H9 (cell line): ENCODE data around the gene TMEM222. TPM values are rescaled to one million over a fixed set of nuclear protein-coding genes. Genes with fewer than 3 reads are reported as not detected.

Experiments used
- DNase-seq: peaks from one replicate; pipeline ENCODE4 v3.0.0-alpha.2; 2017
- H2AFZ ChIP-seq: one replicate; pipeline ENCODE4 v1.6.1; 2013; ENCODE audit warnings: mild to moderate bottlenecking, low read length, control low read depth, moderate library complexity
- H2AK5ac ChIP-seq: 2 replicates; pipeline ENCODE4 v1.6.1; 2013; ENCODE audit warnings: low read length, control low read depth, mixed read lengths; ENCODE audit not compliant: insufficient read length
- H2BK120ac ChIP-seq: one replicate; pipeline ENCODE4 v1.6.1; 2013; ENCODE audit warnings: low read depth, mild to moderate bottlenecking, low read length, control low read depth, inconsistent platforms; ENCODE audit not compliant: poor library complexity, severe bottlenecking
- H2BK12ac ChIP-seq: 2 replicates; pipeline ENCODE4 v1.6.1; 2013; ENCODE audit warnings: low read length, control low read depth, mixed read lengths, low read depth; ENCODE audit not compliant: insufficient read length
- H2BK15ac ChIP-seq: 2 replicates; pipeline ENCODE4 v1.6.1; 2013; ENCODE audit warnings: low read depth, low read length, control low read depth
- H2BK20ac ChIP-seq: one replicate; pipeline ENCODE4 v1.6.1; 2013; ENCODE audit warnings: low read depth, mild to moderate bottlenecking, low read length, control low read depth, inconsistent platforms; ENCODE audit not compliant: poor library complexity, severe bottlenecking
- H2BK5ac ChIP-seq: 2 replicates; pipeline ENCODE4 v1.6.1; 2013; ENCODE audit warnings: low read length, control low read depth, mixed read lengths; ENCODE audit not compliant: insufficient read length
- H3K14ac ChIP-seq: 2 replicates; pipeline ENCODE4 v1.6.1; 2013; ENCODE audit warnings: low read length, control low read depth; ENCODE audit not compliant: insufficient read depth
- H3K18ac ChIP-seq: 2 replicates; pipeline ENCODE4 v1.6.1; 2013; ENCODE audit warnings: low read depth, mild to moderate bottlenecking, mixed read lengths, low read length, control low read depth; ENCODE audit not compliant: insufficient read length
- H3K23ac ChIP-seq: 2 replicates; pipeline ENCODE4 v1.6.1; 2013; ENCODE audit warnings: low read length, control low read depth, mixed read lengths, low read depth; ENCODE audit not compliant: insufficient read length
- H3K23me2 ChIP-seq: 2 replicates; pipeline ENCODE4 v1.6.1; 2013; ENCODE audit warnings: low read depth, mild to moderate bottlenecking, mixed read lengths, low read length, control low read depth; ENCODE audit not compliant: insufficient read length, poor library complexity, severe bottlenecking
- H3K27ac ChIP-seq: 2 replicates; pipeline ENCODE4 v1.5.1; 2013; ENCODE audit warnings: low read length, control low read depth, mixed read lengths, low read depth; ENCODE audit not compliant: insufficient read length
- H3K27me3 ChIP-seq: 2 replicates; pipeline ENCODE4 v1.6.1; 2013; ENCODE audit warnings: low read length, control low read depth, inconsistent platforms; ENCODE audit not compliant: insufficient read depth
- H3K4ac ChIP-seq: 2 replicates; pipeline ENCODE4 v1.6.1; 2013; ENCODE audit warnings: low read depth, mild to moderate bottlenecking, control low read depth, inconsistent platforms, low read length, moderate library complexity
- H3K4me1 ChIP-seq: 2 replicates; pipeline ENCODE4 v1.6.1; 2013; ENCODE audit warnings: low read length, control low read depth, inconsistent platforms; ENCODE audit not compliant: insufficient read depth
- H3K4me2 ChIP-seq: 2 replicates; pipeline ENCODE4 v1.6.1; 2013; ENCODE audit warnings: low read length, control low read depth, mixed read lengths; ENCODE audit not compliant: insufficient read length, insufficient read depth
- H3K56ac ChIP-seq: 2 replicates; pipeline ENCODE4 v1.6.1; 2013; ENCODE audit warnings: low read depth, mild to moderate bottlenecking, mixed read lengths, low read length, control low read depth; ENCODE audit not compliant: insufficient read length
- H3K79me1 ChIP-seq: 2 replicates; pipeline ENCODE4 v1.6.1; 2013; ENCODE audit warnings: low read depth, mild to moderate bottlenecking, moderate library complexity, low read length, control low read depth, inconsistent platforms; ENCODE audit not compliant: insufficient read depth, poor library complexity, severe bottlenecking
- H3K79me2 ChIP-seq: 2 replicates; pipeline ENCODE4 v1.6.1; 2013; ENCODE audit warnings: low read length, control low read depth, inconsistent platforms; ENCODE audit not compliant: insufficient read depth
- H3K9ac ChIP-seq: 2 replicates; pipeline ENCODE4 v1.6.1; 2013; ENCODE audit warnings: low read length, control low read depth, mixed read lengths; ENCODE audit not compliant: insufficient read length; ENCODE audit errors: extremely low read depth
- H3K9me3 ChIP-seq: one replicate; pipeline ENCODE4 v1.6.1; 2013; ENCODE audit warnings: low read depth, low read length, inconsistent platforms; ENCODE audit not compliant: control insufficient read depth
- H3T11ph ChIP-seq: one replicate; pipeline ENCODE4 v1.6.1; 2013; ENCODE audit warnings: mild to moderate bottlenecking, low read length, control low read depth, inconsistent platforms
- H4K20me1 ChIP-seq: one replicate; pipeline ENCODE4 v1.6.1; 2013; ENCODE audit not compliant: control insufficient read depth, insufficient read length, insufficient read depth
- H4K5ac ChIP-seq: 2 replicates; pipeline ENCODE4 v1.6.1; 2013; ENCODE audit warnings: low read depth, mild to moderate bottlenecking, mixed read lengths, low read length, control low read depth; ENCODE audit not compliant: insufficient read length
- H4K8ac ChIP-seq: replicated peaks from 2 replicates; pipeline ENCODE4 v1.6.1; 2013; ENCODE audit warnings: low read length, control low read depth, mixed read lengths, low read depth; ENCODE audit not compliant: insufficient read length
- H4K91ac ChIP-seq: 2 replicates; pipeline ENCODE4 v1.6.1; 2013; ENCODE audit warnings: low read depth, mild to moderate bottlenecking, moderate library complexity, mixed read lengths, low read length, control low read depth; ENCODE audit not compliant: insufficient read length
- H3K27ac Mint-ChIP-seq, 3 experiments: 2 replicates in 2 of 3; 3 replicates in 1 of 3; pipeline ENCODE4 v1.8.0; 2020 to 2021; ENCODE audit warnings: mixed read lengths in 3 of 3, mild to moderate bottlenecking in 1 of 3, moderate library complexity in 1 of 3
- H3K27me3 Mint-ChIP-seq: 2 replicates; pipeline ENCODE4 v1.8.0; 2021; ENCODE audit warnings: low read depth, mild to moderate bottlenecking, moderate library complexity, mixed read lengths
- H3K36me3 Mint-ChIP-seq, 3 experiments: 2 replicates in 2 of 3; 3 replicates in 1 of 3; pipeline ENCODE4 v1.8.0; 2020 to 2021; ENCODE audit warnings: low read depth in 3 of 3, mixed read lengths in 3 of 3; ENCODE audit not compliant: insufficient read depth in 1 of 3
- H3K4me1 Mint-ChIP-seq, 2 experiments: 2 replicates each; pipeline ENCODE4 v1.8.0; 2020; ENCODE audit warnings: mixed read lengths in 2 of 2
- H3K4me3 Mint-ChIP-seq, 2 experiments: 2 replicates in 1 of 2; 3 replicates in 1 of 2; pipeline ENCODE4 v1.8.0; 2020 to 2021; ENCODE audit warnings: mild to moderate bottlenecking in 2 of 2, mixed read lengths in 2 of 2, moderate library complexity in 1 of 2
- H3K9me3 Mint-ChIP-seq, 2 experiments: 2 replicates in 1 of 2; 3 replicates in 1 of 2; pipeline ENCODE4 v1.8.0; 2020; ENCODE audit warnings: mild to moderate bottlenecking in 2 of 2, mixed read lengths in 2 of 2, moderate library complexity in 1 of 2
- WGBS: extraction: QIAGEN DNeasy Blood & Tissue Kit; methylation state at CpG from one replicate; pipeline ENCODE4 v1.1.7; 2013; ENCODE audit warnings: missing lambda C conversion rate, low lambda C conversion rate, mixed read lengths; ENCODE audit not compliant: insufficient read length; ENCODE audit errors: extremely low coverage; 5-methylcytosine and 5-hydroxymethylcytosine counted together
- total RNA-seq: library from RNA; stranded (reverse); gene quantifications from 2 replicates; pipeline ENCODE4 v1.2.1, GENCODE V29; 2021
- TF ChIP-seq, protein P1 (sequence below): fragments of 200-600 bp; sonication (generic); conservative IDR thresholded peaks from 3 replicates; pipeline ENCODE4 v1.8.0; 2021; ENCODE audit warnings: antibody characterized with exemption, mild to moderate bottlenecking

Gene TMEM222
- total RNA-seq, 1 experiment from 2014 or later, result 36.8 TPM

GRCh38 chr1:27359822-27360158, 37.8 kb downstream of the TMEM222 start:
- no peaks in the 10 kb centered on the region for H3K79me1 ChIP-seq
- H3K4me1 ChIP-seq, result peaks cover 3% of the 10 kb centered on the region; the same call in 1 of the 2 replicates
- H3K4me1 Mint-ChIP-seq, result peaks cover 16 to 32% of the 10 kb centered on the region in 2 experiments
- H3K4me2 ChIP-seq, result peak overlapping the region; percentile 84
- no peak overlapping the region for H3K56ac ChIP-seq
- peaks cover 19% of the 10 kb centered on the region; the same call in 1 of the 2 replicates for H3K27me3 ChIP-seq
- no peak overlapping the region for H3K9ac ChIP-seq
- H4K91ac ChIP-seq, result no peak overlapping the region
- H2AK5ac ChIP-seq, result no peak overlapping the region
- peaks cover 0 to 13% (median 3%) of the 10 kb centered on the region in 3 experiments; a peak in 4 of 7 replicates for H3K36me3 Mint-ChIP-seq
- H3K23me2 ChIP-seq, result peaks cover 13% of the 10 kb centered on the region
- DNase-seq, result no peak
- no peak overlapping the region for H2AFZ ChIP-seq
- no peak overlapping the region for H2BK12ac ChIP-seq
- no peak overlapping the region for H3K4ac ChIP-seq
- no peaks in the 10 kb centered on the region; a peak in 1 of 5 replicates for H3K9me3 Mint-ChIP-seq
- H3K14ac ChIP-seq, result 0 out of 2 replicates have a peak overlapping the region, but pooled peaks have one; percentile 11
- H4K8ac ChIP-seq, result no peak overlapping the region
- H4K5ac ChIP-seq, result no peak overlapping the region
- H2BK5ac ChIP-seq, result no peak overlapping the region
- H2BK20ac ChIP-seq, result no peak overlapping the region
- H2BK120ac ChIP-seq, result no peak overlapping the region
- peak overlapping the region; percentile 70 to 81 for H3K4me3 Mint-ChIP-seq
- TF ChIP-seq, protein P1, sequence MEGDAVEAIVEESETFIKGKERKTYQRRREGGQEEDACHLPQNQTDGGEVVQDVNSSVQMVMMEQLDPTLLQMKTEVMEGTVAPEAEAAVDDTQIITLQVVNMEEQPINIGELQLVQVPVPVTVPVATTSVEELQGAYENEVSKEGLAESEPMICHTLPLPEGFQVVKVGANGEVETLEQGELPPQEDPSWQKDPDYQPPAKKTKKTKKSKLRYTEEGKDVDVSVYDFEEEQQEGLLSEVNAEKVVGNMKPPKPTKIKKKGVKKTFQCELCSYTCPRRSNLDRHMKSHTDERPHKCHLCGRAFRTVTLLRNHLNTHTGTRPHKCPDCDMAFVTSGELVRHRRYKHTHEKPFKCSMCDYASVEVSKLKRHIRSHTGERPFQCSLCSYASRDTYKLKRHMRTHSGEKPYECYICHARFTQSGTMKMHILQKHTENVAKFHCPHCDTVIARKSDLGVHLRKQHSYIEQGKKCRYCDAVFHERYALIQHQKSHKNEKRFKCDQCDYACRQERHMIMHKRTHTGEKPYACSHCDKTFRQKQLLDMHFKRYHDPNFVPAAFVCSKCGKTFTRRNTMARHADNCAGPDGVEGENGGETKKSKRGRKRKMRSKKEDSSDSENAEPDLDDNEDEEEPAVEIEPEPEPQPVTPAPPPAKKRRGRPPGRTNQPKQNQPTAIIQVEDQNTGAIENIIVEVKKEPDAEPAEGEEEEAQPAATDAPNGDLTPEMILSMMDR, result no peak
- no peak overlapping the region for H3K18ac ChIP-seq
- H3K9me3 ChIP-seq, result no peaks in the 10 kb centered on the region
- no peak overlapping the region; a peak in 1 of 7 replicates for H3K27ac Mint-ChIP-seq
- H3T11ph ChIP-seq, result no peak overlapping the region
- WGBS, result no CpG with 5 or more reads among the region's 9 CpGs
- peaks cover 64% of the 10 kb centered on the region for H3K27me3 Mint-ChIP-seq
- no peaks in the 10 kb centered on the region for H3K79me2 ChIP-seq
- H3K23ac ChIP-seq, result no peak overlapping the region
- H4K20me1 ChIP-seq, result peaks cover 4% of the 10 kb centered on the region
- H3K27ac ChIP-seq, result no peak overlapping the region
- no peak overlapping the region for H2BK15ac ChIP-seq
